ENCODE results near the gene MXRA7.

GRCh38 chr17:76757256-76757655 lies 46.5 kb upstream of the MXRA7 start:
- no peak for TF ChIP-seq EZH2phosphoT487 (IDR thresholded peaks at IDR 0.05; ENCODE audit: insufficient read depth, low read depth)
- no peak for TF ChIP-seq EZH2 (IDR thresholded peaks at IDR 0.05; ENCODE audit: insufficient read depth, poor library complexity, severe bottlenecking)
